GM19193 (cell line): ENCODE measurements around the gene PACSIN1.

ENCODE experiments used
- POLR2A ChIP-seq: IDR thresholded peaks from 4 replicates; pipeline ENCODE4 v1.6.1; 2011; ENCODE audit not compliant: insufficient read depth, insufficient read length; ENCODE audit errors: extremely low read depth

PACSIN1 gene

GRCh38 chr6:34562861-34563512, 97.1 kb downstream of the PACSIN1 start:
- no peak for TF ChIP-seq POLR2A

- TF ChIP-seq POLR2A, result no peak
Observed at GRCh38 chr6:34563513-34563870, 97.6 kb downstream of the PACSIN1 start.

GRCh38 chr6:34564181-34564580, 98.3 kb downstream of the PACSIN1 start:
- no peak for TF ChIP-seq POLR2A

- no peak for TF ChIP-seq POLR2A
Observed at GRCh38 chr6:34565722-34566137, 99.9 kb downstream of the PACSIN1 start.

DNA sequence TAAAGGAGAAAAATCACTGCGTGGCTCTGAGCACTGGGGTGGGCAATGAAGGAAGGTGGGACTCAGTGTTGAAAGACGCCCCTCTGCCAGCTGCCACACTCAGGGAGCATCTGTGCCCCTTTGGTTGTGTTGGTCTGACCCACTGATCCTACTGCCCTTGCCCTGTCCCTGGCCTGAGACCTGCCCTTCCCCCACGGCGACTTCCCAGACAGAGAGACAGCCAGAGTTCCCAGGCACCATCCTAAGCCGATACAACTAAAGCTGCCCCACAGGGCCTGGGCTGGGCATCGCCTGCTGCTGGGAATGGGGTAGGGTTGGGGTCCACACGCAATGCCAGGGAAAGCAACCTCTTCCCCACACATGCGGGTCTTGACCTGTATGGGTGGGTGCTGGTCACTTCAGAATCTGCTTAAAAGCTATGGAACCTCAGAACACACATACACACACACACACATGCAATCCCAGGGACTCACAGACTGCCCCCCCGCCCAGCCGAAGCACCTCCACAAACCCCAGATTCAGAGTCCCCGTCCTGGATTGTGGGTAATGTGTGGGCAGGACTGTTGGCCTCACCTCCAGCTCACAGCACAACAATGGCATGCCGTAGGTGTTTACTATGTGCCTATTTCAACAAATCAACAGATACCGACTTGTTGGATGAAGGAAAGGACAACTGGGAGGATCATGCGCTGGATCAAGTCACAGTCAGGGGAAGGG, 101.1 kb downstream of the PACSIN1 start:
- no peak for TF ChIP-seq POLR2A

- no peak for TF ChIP-seq POLR2A
Observed at GRCh38 chr6:34568341-34569201, 102.7 kb downstream of the PACSIN1 start.

DNA sequence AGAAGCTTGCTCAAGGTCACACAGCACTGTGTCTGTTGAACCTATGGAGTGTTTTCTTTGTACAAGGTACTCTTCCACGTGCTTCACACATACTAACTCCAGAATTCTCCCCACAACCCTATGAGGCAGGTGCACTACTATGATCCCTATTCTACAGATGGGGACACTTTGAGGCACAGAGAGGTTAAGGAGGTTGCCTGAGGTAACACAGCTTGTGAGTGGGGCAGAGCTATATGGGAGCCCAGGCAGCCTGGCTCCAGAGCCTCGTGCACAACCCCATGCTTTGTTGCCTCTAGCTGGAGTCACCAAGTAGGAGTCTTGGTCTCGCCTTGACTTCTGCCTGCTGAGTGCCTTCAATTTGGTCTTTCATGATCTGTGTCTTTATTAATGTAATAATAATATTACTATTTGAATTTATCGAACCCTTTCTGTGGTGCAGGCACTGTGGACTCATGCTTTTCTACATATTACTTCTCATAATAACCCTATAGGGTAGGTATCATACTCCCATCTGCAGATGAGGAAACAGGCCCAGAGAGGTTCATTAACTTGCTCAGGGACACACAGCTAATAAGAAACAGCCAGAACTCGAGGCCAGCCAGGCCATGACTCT, 103.6 kb downstream of the PACSIN1 start:
- no peak for TF ChIP-seq POLR2A

DNA sequence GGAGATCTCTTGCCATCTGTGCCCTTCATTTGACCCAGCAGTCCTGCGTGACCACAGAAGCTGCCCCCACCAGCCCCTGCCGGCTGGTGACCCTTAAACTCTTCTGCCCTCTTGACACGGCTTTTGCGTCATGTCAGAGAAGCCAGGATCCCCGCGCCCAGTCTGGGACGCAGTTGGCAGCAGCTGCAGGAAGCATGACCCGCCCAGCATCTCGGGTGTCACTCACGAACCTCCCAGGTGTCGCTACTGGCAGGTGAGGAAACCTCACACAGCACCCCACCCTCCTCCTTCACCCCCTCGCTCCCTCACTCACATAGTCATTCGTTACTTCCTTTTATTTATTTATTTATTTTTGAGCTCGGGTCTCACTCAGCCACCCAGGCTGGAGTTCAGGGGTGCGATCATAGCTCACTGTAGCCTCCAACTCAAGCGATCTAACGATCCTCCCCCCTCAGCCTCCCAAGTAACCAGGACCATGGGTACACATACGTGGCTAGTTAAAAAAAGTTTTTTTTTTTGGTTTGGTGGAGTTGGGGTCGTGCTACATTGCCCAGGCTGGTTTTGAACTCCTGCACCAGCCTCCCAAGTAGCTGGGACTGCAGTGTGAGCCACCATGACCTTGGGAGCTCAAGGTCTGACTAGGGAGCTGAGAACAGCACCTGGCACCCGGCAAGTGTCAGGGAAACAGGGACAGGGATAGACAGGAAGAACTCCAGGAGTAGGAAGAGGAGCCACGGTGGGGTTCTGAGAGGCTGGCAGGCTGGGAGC, 104.4 kb downstream of the PACSIN1 start:
- no peak for TF ChIP-seq POLR2A

GRCh38 chr6:34571388-34571787, 105.5 kb downstream of the PACSIN1 start:
- TF ChIP-seq POLR2A, result no peak

- TF ChIP-seq POLR2A, result no peak
Observed at GRCh38 chr6:34572021-34572420, 106.1 kb downstream of the PACSIN1 start.

- no peak for TF ChIP-seq POLR2A
Observed at GRCh38 chr6:34572585-34572984, 106.7 kb downstream of the PACSIN1 start.

DNA sequence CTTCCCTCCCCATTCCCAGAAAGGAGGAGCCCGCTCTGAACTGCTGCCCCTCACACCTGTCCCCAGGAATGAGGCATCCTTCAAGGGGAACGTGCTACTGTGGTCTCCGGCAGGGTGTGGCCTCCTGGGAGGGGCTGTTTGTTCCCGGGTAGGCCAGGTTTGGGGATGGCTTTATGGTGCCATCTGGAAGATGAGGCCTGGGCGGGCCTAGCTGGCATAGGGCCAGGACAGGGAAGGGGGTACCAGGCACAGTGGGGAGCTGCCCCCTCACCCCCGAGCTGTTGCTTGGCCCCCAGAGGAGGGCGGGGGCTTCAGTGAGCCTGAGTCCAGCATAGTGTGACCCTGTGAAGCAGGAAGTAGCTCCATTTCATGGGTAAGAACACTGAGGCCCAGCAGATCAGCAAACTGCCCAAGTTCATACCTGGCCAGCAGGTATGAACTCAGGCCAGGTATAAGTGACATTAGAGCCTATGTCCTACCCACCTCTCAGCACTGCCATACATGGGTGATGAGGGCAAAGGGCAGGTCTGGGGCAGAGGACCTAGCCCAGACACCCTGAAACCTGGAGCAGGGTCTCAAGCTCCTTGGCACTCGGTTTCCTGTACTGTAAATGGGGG, 107.8 kb downstream of the PACSIN1 start:
- TF ChIP-seq POLR2A, result no peak

DNA sequence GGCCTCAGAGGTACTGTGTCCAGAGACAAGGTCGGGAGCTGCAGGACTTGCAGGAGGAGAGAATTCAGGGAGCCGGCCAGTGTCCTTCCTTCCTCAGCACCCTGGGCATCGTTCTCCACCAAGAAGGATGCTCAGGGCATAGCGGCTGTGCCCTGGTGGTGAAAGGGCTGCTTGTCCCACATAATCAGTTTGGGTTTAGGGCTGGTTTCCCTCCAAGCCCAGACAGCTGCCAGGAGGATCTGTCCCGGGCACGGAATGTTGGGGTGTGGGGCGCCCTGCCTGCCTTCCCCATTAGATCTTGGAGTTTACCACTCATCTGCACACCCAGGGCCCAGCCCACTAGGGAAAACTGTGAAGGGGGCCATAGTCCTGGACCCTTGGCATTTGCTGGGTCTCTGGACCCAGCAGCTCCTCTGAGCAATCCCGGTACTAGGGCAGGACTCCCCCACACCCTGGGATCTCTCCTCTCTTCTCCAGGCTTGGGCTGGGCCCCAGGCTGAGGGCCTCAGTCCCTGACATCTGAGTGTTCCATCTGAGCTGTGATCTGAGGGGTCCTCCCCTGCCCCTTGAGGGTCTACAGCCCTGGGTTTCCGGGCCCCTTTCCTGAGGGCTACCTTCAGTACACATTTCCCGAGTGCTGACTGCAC, 108.9 kb downstream of the PACSIN1 start:
- no peak for TF ChIP-seq POLR2A
